Measurements from ENCODE around the gene PDPR.
"Not testable (repeated sequence)": the region's sequence is repeated elsewhere in the genome, so short reads cannot be mapped to it uniquely, and the experiment has no call there.

Gene PDPR

GRCh38 chr16:70135796-70136195, 21.7 kb downstream of the PDPR start:
- not testable (repeated sequence) for DNase-seq

GRCh38 chr16:70136595-70136994, 22.5 kb downstream of the PDPR start:
- not testable (repeated sequence) for DNase-seq

- not testable (repeated sequence) for DNase-seq
Measured at GRCh38 chr16:70142739-70143138, 28.6 kb downstream of the PDPR start.

DNA sequence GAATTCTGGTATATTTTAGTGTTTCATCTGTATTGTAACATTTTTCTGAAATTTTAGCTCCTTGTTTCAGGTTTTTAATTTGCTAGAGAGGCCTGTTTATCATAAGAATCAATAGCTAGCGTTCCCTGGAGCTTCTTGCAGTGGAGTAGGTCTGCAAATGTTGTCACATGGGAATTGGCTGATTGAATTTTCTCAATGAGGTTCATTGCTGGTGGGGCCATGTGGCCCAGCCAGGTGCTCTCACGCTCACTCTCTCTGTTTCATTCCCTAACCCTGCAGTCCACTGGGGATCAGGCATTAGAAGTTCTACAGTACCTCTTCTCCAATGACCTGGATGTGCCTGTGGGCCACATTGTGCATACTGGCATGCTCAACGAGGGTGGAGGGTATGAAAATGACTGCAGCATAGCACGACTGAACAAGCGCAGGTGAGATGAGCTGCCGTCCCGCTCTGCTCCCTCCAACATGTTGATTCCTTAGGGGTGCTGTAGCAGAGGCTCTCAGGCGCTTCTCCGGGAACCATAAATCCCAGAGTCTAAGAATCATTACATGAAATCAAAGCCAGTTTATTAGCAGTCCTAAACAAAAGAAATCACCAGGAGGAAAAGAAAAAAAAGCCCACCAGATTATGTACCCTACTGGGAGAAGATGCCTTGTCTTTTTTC, 29.2 kb downstream of the PDPR start:
- not testable (repeated sequence) for DNase-seq

DNA sequence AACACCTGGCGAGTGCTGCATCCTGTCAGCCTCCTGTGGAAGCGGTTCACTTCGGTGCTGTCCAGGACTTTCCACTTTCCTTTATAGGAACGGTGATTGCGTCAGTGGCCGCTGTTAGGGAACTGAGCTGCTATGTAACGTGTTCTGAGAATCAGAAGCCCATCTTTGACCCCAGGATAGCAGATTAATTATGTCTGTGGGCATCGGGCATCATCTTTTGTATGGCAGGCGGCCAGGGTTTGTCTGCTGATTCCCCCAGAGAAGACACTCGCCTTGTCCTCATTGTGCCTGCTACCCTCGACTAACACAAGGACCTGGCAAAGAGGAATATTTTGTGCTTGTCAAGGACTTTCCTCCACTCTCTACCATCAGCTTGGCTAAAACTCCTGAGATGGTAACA, 33.7 kb downstream of the PDPR start:
- DNase-seq = not testable (repeated sequence)

GRCh38 chr16:70148453-70148852, 34.3 kb downstream of the PDPR start:
- not testable (repeated sequence) for DNase-seq

DNA sequence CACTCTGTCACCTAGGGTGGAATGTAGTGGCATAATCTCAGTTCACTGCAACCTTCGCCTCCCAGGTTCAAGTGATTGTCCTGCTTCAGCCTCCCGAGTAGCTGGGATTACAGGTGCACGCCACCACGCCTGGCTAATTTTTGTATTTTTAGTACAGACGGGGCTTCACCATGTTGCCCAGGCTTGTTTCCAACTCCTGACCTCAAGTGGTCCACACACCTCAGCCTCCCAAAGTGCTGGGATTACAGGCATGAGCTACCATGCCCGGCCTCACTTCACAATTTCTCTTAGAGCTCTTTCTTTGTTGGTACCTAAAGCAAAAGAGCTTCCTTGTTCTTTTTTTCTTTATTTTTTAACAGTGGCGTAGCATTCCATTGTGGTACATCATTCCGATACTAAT, 35.2 kb downstream of the PDPR start:
- not testable (repeated sequence) for DNase-seq

DNA sequence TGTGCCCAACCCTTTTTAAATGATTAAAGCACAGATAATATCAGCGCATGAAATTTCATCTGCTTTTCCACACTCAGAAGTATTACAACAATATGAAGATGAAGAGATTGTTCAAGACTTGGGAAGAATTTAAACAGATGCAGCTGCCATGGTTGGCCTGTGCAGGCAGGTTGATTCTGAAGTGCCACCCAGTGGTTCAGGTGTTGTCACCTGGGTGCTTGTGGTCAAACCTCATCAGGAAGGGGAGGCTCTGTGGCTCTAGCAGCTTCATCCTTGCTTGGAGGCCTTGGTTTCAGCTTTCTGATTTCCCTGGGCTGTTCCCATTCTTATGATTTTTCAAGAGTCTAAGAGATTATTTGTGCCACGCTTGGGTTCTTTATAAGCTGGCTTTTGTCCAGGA, 37.3 kb downstream of the PDPR start:
- no peak for DNase-seq

DNA sequence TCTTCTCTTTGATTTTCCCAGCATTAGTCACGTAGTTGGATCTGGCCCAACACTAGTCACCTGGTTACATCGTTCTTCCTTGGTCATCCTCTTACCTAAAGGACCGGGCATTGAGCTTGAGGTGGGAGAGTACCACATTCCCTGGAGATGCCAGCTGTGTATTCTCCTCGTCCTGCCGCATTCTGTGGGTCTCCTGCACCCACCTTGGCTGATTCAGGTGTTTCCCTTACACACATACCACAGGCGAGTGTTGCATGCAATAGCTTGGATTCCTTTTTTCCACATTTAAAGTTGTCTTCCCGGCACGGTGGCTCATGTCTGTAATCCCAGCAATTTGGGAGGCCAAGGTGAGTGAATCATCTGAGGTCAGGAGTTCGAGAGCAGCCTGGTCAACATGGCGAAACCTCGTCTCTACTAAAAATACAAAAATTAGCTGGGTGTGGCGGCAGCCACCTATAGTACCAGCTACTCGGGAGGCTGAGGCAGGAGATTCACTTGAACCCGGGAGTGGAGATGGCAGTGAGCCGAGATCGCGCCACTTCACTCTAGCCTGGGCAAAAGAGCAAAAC, 37.9 kb downstream of the PDPR start:
- DNase-seq = no peak

GRCh38 chr16:70152578-70153302, 38.6 kb downstream of the PDPR start:
- no peak for DNase-seq

- not testable (repeated sequence) for DNase-seq
Measured at GRCh38 chr16:70154736-70155135, 40.6 kb downstream of the PDPR start.

- DNase-seq = no peak
Measured at GRCh38 chr16:70156207-70156978, 42.3 kb downstream of the PDPR start.

GRCh38 chr16:70157105-70157476, 43.0 kb downstream of the PDPR start:
- DNase-seq = no peak

GRCh38 chr16:70157477-70158260, 43.5 kb downstream of the PDPR start:
- no peak for DNase-seq

GRCh38 chr16:70158261-70158939, 44.3 kb downstream of the PDPR start:
- no peak for DNase-seq

GRCh38 chr16:70159355-70160348, 45.5 kb downstream of the PDPR start:
- no peak for DNase-seq

GRCh38 chr16:70160388-70160787, 46.3 kb downstream of the PDPR start:
- DNase-seq = no peak

DNA sequence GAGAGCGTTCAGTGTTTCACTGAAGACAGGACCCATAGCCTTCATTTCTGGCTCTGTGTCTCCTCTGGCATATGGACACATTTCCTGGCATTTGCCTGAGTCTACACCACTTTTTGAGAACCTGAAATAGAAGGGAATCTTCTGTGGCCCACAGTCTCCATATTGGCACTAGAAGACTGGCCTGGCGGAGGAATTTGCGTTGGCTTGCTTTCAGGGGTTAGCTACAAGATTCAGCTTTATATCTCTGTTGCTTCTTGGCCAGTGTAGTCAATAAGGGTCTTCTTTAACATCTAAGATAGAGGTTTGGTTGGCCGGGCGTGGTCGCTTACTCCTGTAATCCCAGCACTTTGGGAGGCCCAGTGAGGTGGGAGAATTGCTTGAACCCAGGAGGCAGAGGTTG, 46.7 kb downstream of the PDPR start:
- DNase-seq = no peak

- no peak for DNase-seq
Measured at GRCh38 chr16:70161350-70161749, 47.2 kb downstream of the PDPR start.

DNA sequence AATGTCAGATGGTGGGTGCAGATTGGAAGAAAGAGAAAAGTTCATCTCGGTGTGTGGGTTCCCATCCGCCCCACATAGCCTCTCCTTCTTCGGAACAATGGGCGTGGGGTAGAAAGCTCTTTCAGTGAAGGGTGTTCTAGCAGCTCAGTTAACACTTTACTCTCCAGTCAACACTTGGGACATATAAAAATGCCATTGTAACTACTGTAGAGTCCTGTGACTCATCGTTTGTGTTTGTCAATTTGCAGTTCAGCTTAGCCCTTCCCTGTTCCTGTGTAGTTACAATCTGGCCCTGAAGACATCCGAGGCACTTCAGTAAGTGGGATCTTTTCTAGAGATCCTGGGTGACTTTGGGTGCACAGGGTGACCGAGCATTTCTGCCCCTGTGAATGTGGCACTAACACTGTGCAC, 47.9 kb downstream of the PDPR start:
- DNase-seq = no peak

DNA sequence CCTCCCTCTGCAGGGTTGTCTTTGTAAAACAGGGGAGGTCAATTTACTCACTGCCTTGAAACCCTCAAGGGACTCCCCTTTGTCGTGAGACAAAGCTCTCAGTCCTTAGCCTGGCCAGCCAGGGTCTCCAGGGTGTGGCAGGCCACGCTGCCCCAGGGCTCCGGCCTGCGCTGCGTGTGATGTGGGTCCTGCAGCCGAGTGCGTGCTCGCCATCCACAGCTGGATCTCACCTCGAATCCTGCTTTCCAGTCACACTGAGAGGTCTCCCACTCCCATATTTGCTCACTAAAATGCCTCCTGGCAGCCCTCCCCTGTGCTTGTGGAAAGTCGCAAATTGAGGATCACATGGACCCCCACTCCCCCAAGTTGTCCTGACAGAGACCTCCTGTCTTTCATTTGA, 49.5 kb downstream of the PDPR start:
- no peak for DNase-seq
